RWPE2 (cell line): ENCODE data around the gene RBKS.

Experiments
- ATAC-seq: fragments of 200-7000 bp; cut with Tn5 transposase; 3 replicates; pipeline ENCODE4 v1.9.1; 2021; ENCODE audit warnings: low read depth
- DNase-seq: peaks from one replicate; pipeline ENCODE4 v3.0.0-alpha.2; 2020; ENCODE audit warnings: low spot score
- H3K27ac ChIP-seq: fragments of 450-650 bp; 2 replicates; pipeline ENCODE4 v1.5.1; 2017; ENCODE audit warnings: mild to moderate bottlenecking; ENCODE audit not compliant: poor library complexity, severe bottlenecking
- H3K27me3 ChIP-seq: fragments of 250-450 bp; sonication (Bioruptor Pico); 2 replicates; pipeline ENCODE4 v1.5.1; 2021; ENCODE audit warnings: mild to moderate bottlenecking, moderate library complexity; ENCODE audit not compliant: insufficient read depth, poor library complexity, severe bottlenecking
- H3K36me3 ChIP-seq: fragments of 250-450 bp; sonication (Bioruptor Pico); 2 replicates; pipeline ENCODE4 v1.5.1; 2020; ENCODE audit warnings: low read depth, mild to moderate bottlenecking, moderate library complexity
- H3K4me1 ChIP-seq: fragments of 250-450 bp; sonication (Bioruptor Pico); 2 replicates; pipeline ENCODE4 v1.5.1; 2021; ENCODE audit warnings: mild to moderate bottlenecking, moderate library complexity; ENCODE audit not compliant: insufficient read depth, poor library complexity, severe bottlenecking
- H3K4me3 ChIP-seq: fragments of 250-450 bp; sonication (Bioruptor Pico); 2 replicates; pipeline ENCODE4 v1.5.1; 2021; ENCODE audit warnings: mild to moderate bottlenecking, moderate library complexity; ENCODE audit not compliant: severe bottlenecking
- H3K9me3 ChIP-seq: fragments of 250-450 bp; sonication (Bioruptor Pico); 2 replicates; pipeline ENCODE4 v1.5.1; 2021; ENCODE audit warnings: mild to moderate bottlenecking, moderate library complexity; ENCODE audit not compliant: severe bottlenecking
- TF ChIP-seq, protein P1 (sequence below): fragments of 450-650 bp; IDR thresholded peaks from one replicate; pipeline ENCODE4 v1.5.1; 2017; ENCODE audit warnings: mild to moderate bottlenecking, moderate library complexity; ENCODE audit not compliant: poor library complexity, severe bottlenecking

RBKS gene

DNA sequence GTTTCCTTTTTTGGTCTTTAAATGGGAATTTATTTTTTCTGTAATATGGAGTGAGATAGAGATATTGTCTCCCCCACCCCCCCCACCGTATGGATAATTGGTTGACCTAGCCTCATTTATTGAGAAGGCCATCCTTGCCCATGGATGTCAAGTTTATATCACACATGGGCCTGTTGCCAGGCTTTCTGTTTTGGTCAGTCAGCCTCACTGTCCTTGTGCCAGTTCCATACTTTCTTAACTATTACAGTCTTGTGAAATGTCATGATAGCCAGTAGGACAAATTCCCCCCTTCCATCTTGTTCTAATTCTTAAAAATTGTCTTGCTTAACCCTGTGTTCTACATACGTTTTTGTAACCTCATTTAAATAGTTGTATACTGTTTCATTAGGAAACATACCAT lies 12.8 kb upstream of the RBKS start:
- TF ChIP-seq, protein P1, sequence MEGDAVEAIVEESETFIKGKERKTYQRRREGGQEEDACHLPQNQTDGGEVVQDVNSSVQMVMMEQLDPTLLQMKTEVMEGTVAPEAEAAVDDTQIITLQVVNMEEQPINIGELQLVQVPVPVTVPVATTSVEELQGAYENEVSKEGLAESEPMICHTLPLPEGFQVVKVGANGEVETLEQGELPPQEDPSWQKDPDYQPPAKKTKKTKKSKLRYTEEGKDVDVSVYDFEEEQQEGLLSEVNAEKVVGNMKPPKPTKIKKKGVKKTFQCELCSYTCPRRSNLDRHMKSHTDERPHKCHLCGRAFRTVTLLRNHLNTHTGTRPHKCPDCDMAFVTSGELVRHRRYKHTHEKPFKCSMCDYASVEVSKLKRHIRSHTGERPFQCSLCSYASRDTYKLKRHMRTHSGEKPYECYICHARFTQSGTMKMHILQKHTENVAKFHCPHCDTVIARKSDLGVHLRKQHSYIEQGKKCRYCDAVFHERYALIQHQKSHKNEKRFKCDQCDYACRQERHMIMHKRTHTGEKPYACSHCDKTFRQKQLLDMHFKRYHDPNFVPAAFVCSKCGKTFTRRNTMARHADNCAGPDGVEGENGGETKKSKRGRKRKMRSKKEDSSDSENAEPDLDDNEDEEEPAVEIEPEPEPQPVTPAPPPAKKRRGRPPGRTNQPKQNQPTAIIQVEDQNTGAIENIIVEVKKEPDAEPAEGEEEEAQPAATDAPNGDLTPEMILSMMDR: no peak
- peaks cover 7% of the 10 kb centered on the region; the same call in 1 of the 2 replicates for H3K36me3 ChIP-seq
- H3K9me3 ChIP-seq: no peaks in the 10 kb centered on the region
- no peak overlapping the region for H3K4me3 ChIP-seq
- H3K27ac ChIP-seq: no peak overlapping the region
- H3K4me1 ChIP-seq: peaks cover 10% of the 10 kb centered on the region
- no peaks in the 10 kb centered on the region for H3K27me3 ChIP-seq
- ATAC-seq (no peak), DNase-seq (no peak)

DNA sequence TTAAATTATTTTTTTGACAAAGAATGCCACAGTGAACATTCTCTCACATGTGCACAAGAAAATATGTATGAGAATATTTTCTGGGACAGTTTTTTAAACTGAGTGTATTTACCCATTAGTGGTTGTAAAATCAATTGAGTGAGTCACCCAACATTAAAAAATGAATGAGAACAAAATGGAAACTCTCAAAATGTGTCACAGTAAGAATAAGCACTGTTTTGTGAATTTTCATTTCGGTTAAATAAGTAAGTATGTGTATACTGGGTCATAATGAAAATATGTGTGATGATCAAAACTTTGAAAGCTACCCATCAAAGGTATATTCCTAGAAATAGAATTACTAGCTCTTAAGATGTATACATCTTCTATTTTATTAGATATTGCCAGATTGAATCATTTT lies 11.9 kb upstream of the RBKS start:
- Histone ChIP-seq H3K27me3 (no peaks in the 10 kb centered on the region), H3K27ac (no peak overlapping the region), H3K9me3 (no peaks in the 10 kb centered on the region), H3K36me3 (peaks cover 7% of the 10 kb centered on the region; the same call in 1 of the 2 replicates), H3K4me1 (peaks cover 10% of the 10 kb centered on the region), H3K4me3 (no peak overlapping the region)
- TF ChIP-seq, protein P1: no peak
- no peak for DNase-seq
- ATAC-seq: no peak

DNA sequence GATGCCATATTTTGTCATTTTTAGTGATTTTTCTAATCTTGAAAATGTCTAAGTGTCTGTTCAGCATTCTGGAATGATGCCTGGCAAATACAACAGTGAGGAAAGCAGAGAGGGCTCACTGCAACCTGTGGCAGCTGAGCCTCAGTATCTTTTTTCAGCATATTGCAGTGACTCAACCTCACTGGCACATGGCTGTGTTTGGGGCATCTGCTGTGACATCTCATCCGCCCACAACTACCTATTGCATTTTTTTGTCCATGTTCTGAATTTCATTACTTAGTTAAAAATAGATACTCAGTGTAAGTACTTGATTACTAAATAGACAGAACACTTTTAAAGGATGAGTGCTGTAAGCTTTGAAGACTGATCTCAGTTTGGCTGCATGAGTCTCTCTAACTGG lies 11.0 kb upstream of the RBKS start:
- H3K4me3 ChIP-seq: no peak overlapping the region
- ATAC-seq (no peak), DNase-seq (no peak)
- no peaks in the 10 kb centered on the region for H3K27me3 ChIP-seq
- TF ChIP-seq, protein P1: no peak
- H3K36me3 ChIP-seq: peaks cover 7% of the 10 kb centered on the region; the same call in 1 of the 2 replicates
- no peak overlapping the region for H3K27ac ChIP-seq
- peaks cover 10% of the 10 kb centered on the region for H3K4me1 ChIP-seq
- H3K9me3 ChIP-seq: no peaks in the 10 kb centered on the region

DNA sequence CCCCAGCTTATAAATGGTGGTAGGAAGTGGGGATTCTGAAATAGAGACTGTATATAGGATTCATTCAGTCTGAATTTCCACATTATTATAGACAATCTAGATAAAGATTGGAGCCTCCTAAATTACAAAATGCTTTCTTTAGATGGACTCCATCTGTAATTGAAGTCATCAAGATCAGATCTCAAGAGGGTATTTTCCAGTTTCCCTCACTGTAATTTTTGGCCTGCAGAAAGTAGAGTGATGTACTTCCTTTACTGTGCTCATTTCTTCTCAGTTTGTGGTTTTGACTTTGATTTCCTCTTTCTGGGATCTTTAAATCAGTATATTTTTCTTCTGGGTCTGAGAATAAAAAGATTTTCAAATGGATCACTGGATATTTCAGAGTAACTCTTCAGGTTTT lies 7.5 kb upstream of the RBKS start:
- Histone ChIP-seq H3K4me1 (peaks cover 5% of the 10 kb centered on the region), H3K36me3 (peaks cover 17% of the 10 kb centered on the region; the same call in 1 of the 2 replicates), H3K27ac (no peak overlapping the region), H3K27me3 (no peaks in the 10 kb centered on the region), H3K9me3 (no peaks in the 10 kb centered on the region), H3K4me3 (no peak overlapping the region)
- TF ChIP-seq, protein P1: no peak
- ATAC-seq: no peak
- DNase-seq: no peak

DNA sequence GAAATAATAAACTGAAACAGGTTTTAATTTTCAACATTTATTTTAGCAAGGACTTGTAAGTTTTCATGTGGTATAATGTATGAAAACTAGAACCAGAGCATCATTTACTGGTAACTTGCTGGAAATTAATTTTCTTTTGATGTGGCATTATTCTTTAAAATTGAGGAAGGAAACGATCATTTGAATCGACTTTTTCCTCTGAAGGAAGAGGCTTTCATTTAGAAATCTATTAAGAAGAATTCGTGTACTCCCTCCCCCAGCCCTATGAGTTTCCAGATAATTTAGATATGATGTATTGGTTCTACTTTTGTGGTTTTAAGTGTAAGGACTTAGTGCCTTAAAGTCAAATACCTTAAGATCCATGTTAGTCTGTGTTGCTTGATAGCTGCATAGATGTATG lies 2.8 kb upstream of the RBKS start:
- no peak for ATAC-seq
- DNase-seq: no peak
- no peaks in the 10 kb centered on the region for H3K9me3 ChIP-seq
- peaks cover 10% of the 10 kb centered on the region; the same call in 1 of the 2 replicates for H3K36me3 ChIP-seq
- TF ChIP-seq, protein P1: no peak
- no peak overlapping the region for H3K27ac ChIP-seq
- no peak overlapping the region for H3K4me3 ChIP-seq
- H3K27me3 ChIP-seq: no peaks in the 10 kb centered on the region
- H3K4me1 ChIP-seq: peaks cover 19% of the 10 kb centered on the region
